ENCODE results near the gene LYRM9.
"Not testable (repeated sequence)": the region's sequence is repeated elsewhere in the genome, so short reads cannot be mapped to it uniquely, and the experiment has no call there.

LYRM9 gene

GRCh38 chr17:27840688-27841087, 52.5 kb downstream of the LYRM9 start:
- DNase-seq (ENCODE audit: low read depth in 2 of 2, low spot score in 1 of 2), result no peak

- not testable (repeated sequence) for DNase-seq (ENCODE audit: low read depth in 2 of 2, low spot score in 1 of 2)
Measured at GRCh38 chr17:27840406-27840678, 52.8 kb downstream of the LYRM9 start.

- not testable (repeated sequence) for DNase-seq (ENCODE audit: low read depth in 2 of 2, low spot score in 1 of 2)
Measured at GRCh38 chr17:27839571-27840405, 53.4 kb downstream of the LYRM9 start.

- DNase-seq (ENCODE audit: low read depth in 2 of 2, low spot score in 1 of 2), result not testable (repeated sequence)
Measured at GRCh38 chr17:27838607-27839006, 54.6 kb downstream of the LYRM9 start.

GRCh38 chr17:27837769-27838168, 55.4 kb downstream of the LYRM9 start:
- DNase-seq (ENCODE audit: low read depth in 2 of 2, low spot score in 1 of 2), result not testable (repeated sequence)

GRCh38 chr17:27836651-27837050, 56.5 kb downstream of the LYRM9 start:
- DNase-seq (ENCODE audit: low read depth in 2 of 2, low spot score in 1 of 2), result no peak

- DNase-seq (ENCODE audit: low read depth in 2 of 2, low spot score in 1 of 2), result no peak
Measured at GRCh38 chr17:27834571-27834970, 58.6 kb downstream of the LYRM9 start.

- no peak for DNase-seq (ENCODE audit: low read depth in 2 of 2, low spot score in 1 of 2)
Measured at GRCh38 chr17:27832831-27833230, 60.3 kb downstream of the LYRM9 start.

GRCh38 chr17:27829888-27830287, 63.3 kb downstream of the LYRM9 start:
- DNase-seq (ENCODE audit: low read depth in 2 of 2, low spot score in 1 of 2), result not testable (repeated sequence)

- not testable (repeated sequence) for DNase-seq (ENCODE audit: low read depth in 2 of 2, low spot score in 1 of 2)
Measured at GRCh38 chr17:27829143-27829711, 63.9 kb downstream of the LYRM9 start.

Data from stimulated activated CD8-positive, alpha-beta memory T cell treated with anti-CD3 and anti-CD28 coated beads, Interleukin-4, amount 100 ng/mL, for 4 hours (primary cell).